Measurements from ENCODE around the gene ELOVL5.
A peak's percentile ranks its signal among the peaks of the same experiment; 100 is the strongest.

Gene ELOVL5

GRCh38 chr6:53335224-53335994 lies 13.3 kb downstream of the ELOVL5 start:
- no peak for TF ChIP-seq CTCF (conservative IDR thresholded peaks at IDR 0.05)
- H3K27ac ChIP-seq: no peak overlapping the region

GRCh38 chr6:53333439-53334408 lies 15.0 kb downstream of the ELOVL5 start:
- H3K27ac ChIP-seq: peak overlapping the region; percentile 11; the same call in 1 of the 2 replicates
- no peak for TF ChIP-seq CTCF (conservative IDR thresholded peaks at IDR 0.05)

- no peak for TF ChIP-seq CTCF (conservative IDR thresholded peaks at IDR 0.05)
- no peak overlapping the region for H3K27ac ChIP-seq
Observed at GRCh38 chr6:53331678-53332077, 17.1 kb downstream of the ELOVL5 start.

GRCh38 chr6:53330137-53330536 lies 18.6 kb downstream of the ELOVL5 start:
- no peak overlapping the region for H3K27ac ChIP-seq
- TF ChIP-seq CTCF (conservative IDR thresholded peaks at IDR 0.05): no peak

GRCh38 chr6:53328375-53328774 lies 20.4 kb downstream of the ELOVL5 start:
- no peak for TF ChIP-seq CTCF (conservative IDR thresholded peaks at IDR 0.05)
- H3K27ac ChIP-seq: no peak overlapping the region

GRCh38 chr6:53327017-53327395 lies 21.7 kb downstream of the ELOVL5 start:
- TF ChIP-seq CTCF (conservative IDR thresholded peaks at IDR 0.05): no peak
- no peak overlapping the region for H3K27ac ChIP-seq

- H3K27ac ChIP-seq: no peak overlapping the region
- no peak for TF ChIP-seq CTCF (conservative IDR thresholded peaks at IDR 0.05)
Observed at GRCh38 chr6:53326372-53327016, 22.3 kb downstream of the ELOVL5 start.
